Endothelial cell of umbilical vein (primary cell): ENCODE data around the gene CNNM2. TPM values are rescaled to one million over a fixed set of nuclear protein-coding genes. Genes with fewer than 3 reads are reported as not detected.

Experiments used
- Bru-seq: library from RNA; stranded (reverse); fragments of 400-500 nt; gene quantifications from one replicate; lab custom pipeline; 2021; lab: Mats Ljungman, UMichigan
- BruChase-seq, 2 experiments: library from RNA; stranded (reverse); fragments of 400-500 nt; gene quantifications; one replicate each; lab custom pipeline; 2021; lab: Mats Ljungman, UMichigan
- BruUV-seq: library from RNA; stranded (reverse); fragments of 400-500 nt; replicated peaks from 2 replicates; lab custom pipeline; 2021; lab: Mats Ljungman, UMichigan
- CTCF ChIA-PET: fragments of 300-600, 350-600 bp; sonication (Branson Sonifier 250); formaldehyde crosslinking; loops from one replicate; lab custom pipeline; 2021; ENCODE audit warnings: antibody characterized with exemption, inconsistent platforms; lab: Charles Lee
- POLR2A ChIA-PET: fragments of 300-600, 350-600 bp; sonication (Branson Sonifier 250); formaldehyde crosslinking; loops from one replicate; lab custom pipeline; 2021; ENCODE audit warnings: antibody characterized with exemption, inconsistent platforms; lab: Charles Lee
- DNase-seq: peaks from one replicate; pipeline ENCODE4 v3.0.0-alpha.2; 2011; ENCODE audit warnings: low read depth, low spot score
- FAIRE-seq: peaks from 2 replicates; lab custom pipeline; 2011; peaks lifted over from hg19 to GRCh38; lab: Jason Lieb, UNC
- H2AFZ ChIP-seq: 2 replicates; pipeline ENCODE4 v1.6.0; 2012; ENCODE audit warnings: low read depth, low read length, control low read depth, inconsistent platforms
- H3K27ac ChIP-seq: 2 replicates; pipeline ENCODE4 v1.5.1; 2011; ENCODE audit warnings: low read depth, mild to moderate bottlenecking, control low read depth, low read length, moderate library complexity; ENCODE audit not compliant: insufficient read depth
- H3K27me3 ChIP-seq, 2 experiments: 2 replicates each; pipeline versions ENCODE4 v1.6.0 to v1.6.1; 2011; ENCODE audit warnings: low read length in 2 of 2, mixed read lengths in 1 of 2; ENCODE audit not compliant: control insufficient read depth in 2 of 2, insufficient read depth in 2 of 2
- H3K36me3 ChIP-seq, 2 experiments: 2 replicates in 1 of 2; 3 replicates in 1 of 2; pipeline ENCODE4 v1.5.1; 2011; ENCODE audit warnings: low read length in 2 of 2, mild to moderate bottlenecking in 1 of 2, moderate library complexity in 1 of 2; ENCODE audit not compliant: control insufficient read depth in 2 of 2, insufficient read depth in 2 of 2; ENCODE audit errors: extremely low read depth in 1 of 2
- H3K4me1 ChIP-seq: 3 replicates; pipeline ENCODE4 v1.5.1; 2011; ENCODE audit warnings: mild to moderate bottlenecking, low read length; ENCODE audit not compliant: control insufficient read depth, insufficient read depth; ENCODE audit errors: extremely low read depth
- H3K4me2 ChIP-seq: 2 replicates; pipeline ENCODE4 v1.6.1; 2011; ENCODE audit warnings: low read length, control low read depth, mixed read lengths; ENCODE audit not compliant: insufficient read depth
- H3K4me3 ChIP-seq, 3 experiments: fragments of 200-600 bp in 1 of 3; sonication (generic), shearing (Covaris generic) in 1 of 3; replicated peaks in 1 of 3; 2 replicates each; pipeline ENCODE4 v1.5.1; 2011 to 2016; ENCODE audit warnings: control low read depth in 3 of 3, low read length in 3 of 3, mild to moderate bottlenecking in 2 of 3, inconsistent platforms in 1 of 3, low read depth in 1 of 3, moderate library complexity in 1 of 3; ENCODE audit not compliant: insufficient read depth in 1 of 3
- H3K79me2 ChIP-seq: 2 replicates; pipeline ENCODE4 v1.6.0; 2012; ENCODE audit warnings: low read length, inconsistent platforms; ENCODE audit not compliant: control insufficient read depth, insufficient read depth
- H3K9ac ChIP-seq: replicated peaks from 2 replicates; pipeline ENCODE3; 2011; ENCODE audit warnings: low read length, control low read depth; ENCODE audit not compliant: insufficient read depth; ENCODE audit errors: extremely low read depth
- H3K9me1 ChIP-seq: replicated peaks from 3 replicates; pipeline ENCODE4 v1.6.0; 2011; ENCODE audit warnings: mild to moderate bottlenecking, low read length; ENCODE audit not compliant: control insufficient read depth, insufficient read depth; ENCODE audit errors: extremely low read depth
- H3K9me3 ChIP-seq: replicated peaks from 2 replicates; pipeline ENCODE4 v1.5.1; 2012; ENCODE audit warnings: low read length, inconsistent platforms; ENCODE audit not compliant: control insufficient read depth, insufficient read depth
- H4K20me1 ChIP-seq: replicated peaks from 2 replicates; pipeline ENCODE3; 2011; ENCODE audit warnings: mild to moderate bottlenecking, low read length; ENCODE audit not compliant: control insufficient read depth, insufficient read depth; ENCODE audit errors: extremely low read depth
- CTCF ChIP-seq, 2 donors: IDR thresholded peaks; 1 replicate in 1 of 2; 2 replicates in 1 of 2; pipeline ENCODE4 v1.5.1; 2011; ENCODE audit warnings: low read length in 2 of 2, mild to moderate bottlenecking in 2 of 2, moderate library complexity in 2 of 2, control low read depth in 1 of 2, inconsistent platforms in 1 of 2, low read depth in 1 of 2; ENCODE audit not compliant: insufficient read depth in 1 of 2; ENCODE audit errors: extremely low read depth in 1 of 2
- EZH2 ChIP-seq: IDR thresholded peaks from 2 replicates; pipeline ENCODE4 v1.6.1; 2012; ENCODE audit warnings: borderline replicate concordance, low read depth, mild to moderate bottlenecking, moderate library complexity, low read length, inconsistent platforms; ENCODE audit not compliant: severe bottlenecking
- FOS ChIP-seq: IDR thresholded peaks from 2 replicates; pipeline ENCODE4 v1.6.1; 2011; ENCODE audit warnings: mild to moderate bottlenecking, low read length, moderate library complexity, borderline replicate concordance; ENCODE audit not compliant: insufficient read depth
- GATA2 ChIP-seq: IDR thresholded peaks from 2 replicates; pipeline ENCODE4 v1.7.0; 2011; ENCODE audit warnings: low read depth, mild to moderate bottlenecking, moderate library complexity, mixed read lengths, low read length; ENCODE audit not compliant: insufficient read length, insufficient read depth
- JUN ChIP-seq: IDR thresholded peaks from 2 replicates; pipeline ENCODE4 v1.6.1; 2011; ENCODE audit warnings: borderline replicate concordance, low read depth; ENCODE audit not compliant: insufficient read length, insufficient read depth
- MAX ChIP-seq: IDR thresholded peaks from 2 replicates; pipeline ENCODE4 v1.6.1; 2011; ENCODE audit not compliant: insufficient read depth, insufficient read length
- MYC ChIP-seq: IDR thresholded peaks from one replicate; pipeline ENCODE4 v1.6.1; 2011; ENCODE audit warnings: mild to moderate bottlenecking, low read depth, low read length
- POLR2A ChIP-seq: IDR thresholded peaks from 2 replicates; pipeline ENCODE4 v1.6.1; 2012; ENCODE audit warnings: low read depth, mild to moderate bottlenecking, control low read depth, low read length
- POLR2AphosphoS5 ChIP-seq: IDR thresholded peaks from 2 replicates; pipeline ENCODE4 v1.6.1; 2012; ENCODE audit warnings: low read depth, mild to moderate bottlenecking, control low read depth, low read length, moderate library complexity; ENCODE audit not compliant: insufficient read depth
- dilution Hi-C: fragments of 300-500 bp; cut with MboI; formaldehyde crosslinking; loops from one replicate; pipeline ENCODE4 v1.15.0; 2019; ENCODE audit warnings: low sequenced_read_pairs; ENCODE audit not compliant: extremely low pct_ligation_motif_present
- intact Hi-C: fragments of 100-400 bp; cut with micrococcal nuclease; formaldehyde crosslinking; loops from one replicate; pipeline ENCODE4 v1.10.0; 2022
- long read RNA-seq: library from polyadenylated mRNA; stranded (forward); transcript quantifications from one replicate; pipeline ENCODE4 v2.0.0, GENCODE V29; 2021
- polyA minus RNA-seq, 3 experiments: library from RNA; depleted of rRNA, polyadenylated mRNA; stranded (reverse); fragments of >200 nt; gene quantifications; 1 replicate in 1 of 3; 2 replicates in 2 of 3; pipeline ENCODE4 v1.2.3, GENCODE V29; 2011
- polyA plus RNA-seq, 4 experiments: library from polyadenylated mRNA; depleted of rRNA in 3 of 4; stranded (reverse) in 3 of 4; unstranded in 1 of 4; fragments of >200 nt; gene quantifications; 2 replicates each; pipeline versions ENCODE4 v1.2.1 to v1.2.3, GENCODE V29; 2011 to 2012; ENCODE audit warnings: missing spikeins in 1 of 4
- total RNA-seq: library from RNA; stranded (reverse); gene quantifications from 2 replicates; pipeline ENCODE4 v1.2.3, GENCODE V29; 2021

CNNM2 gene
- total RNA-seq = 3.0 and 3.2 TPM in 2 replicates
- 1.9 and 2.1 TPM in 2 replicates for polyA plus RNA-seq
- 1.7 and 2.1 TPM in 2 replicates for polyA plus RNA-seq (2011; cell fraction: cytosol; rRNA removed)
- polyA plus RNA-seq (2011; cell fraction: nucleus; rRNA removed) = 2.1 and 2.8 TPM in 2 replicates
- polyA plus RNA-seq (2012) = 2.5 and 2.6 TPM in 2 replicates
- polyA minus RNA-seq = 2.8 and 3.8 TPM in 2 replicates
- polyA minus RNA-seq (2011; cell fraction: cytosol; rRNA and poly(A)+ RNA removed) = 17.4 TPM
- polyA minus RNA-seq (2011; cell fraction: nucleus; rRNA and poly(A)+ RNA removed) = 3.2 and 8.0 TPM in 2 replicates
- Bru-seq, nascent RNA = percentile 39 among the genes with signal in this experiment
- percentile 42 among the genes with signal in this experiment for BruChase-seq, experiment 1, labeled RNA remaining after a 6-hour chase
- percentile 41 among the genes with signal in this experiment for BruChase-seq, experiment 2, labeled RNA remaining after a 2-hour chase
- long read RNA-seq, partial matches to known transcripts = 1 of 7 reads
- long read RNA-seq, other reads (novel, unspliced or antisense) = 4 of 7 reads

DNA sequence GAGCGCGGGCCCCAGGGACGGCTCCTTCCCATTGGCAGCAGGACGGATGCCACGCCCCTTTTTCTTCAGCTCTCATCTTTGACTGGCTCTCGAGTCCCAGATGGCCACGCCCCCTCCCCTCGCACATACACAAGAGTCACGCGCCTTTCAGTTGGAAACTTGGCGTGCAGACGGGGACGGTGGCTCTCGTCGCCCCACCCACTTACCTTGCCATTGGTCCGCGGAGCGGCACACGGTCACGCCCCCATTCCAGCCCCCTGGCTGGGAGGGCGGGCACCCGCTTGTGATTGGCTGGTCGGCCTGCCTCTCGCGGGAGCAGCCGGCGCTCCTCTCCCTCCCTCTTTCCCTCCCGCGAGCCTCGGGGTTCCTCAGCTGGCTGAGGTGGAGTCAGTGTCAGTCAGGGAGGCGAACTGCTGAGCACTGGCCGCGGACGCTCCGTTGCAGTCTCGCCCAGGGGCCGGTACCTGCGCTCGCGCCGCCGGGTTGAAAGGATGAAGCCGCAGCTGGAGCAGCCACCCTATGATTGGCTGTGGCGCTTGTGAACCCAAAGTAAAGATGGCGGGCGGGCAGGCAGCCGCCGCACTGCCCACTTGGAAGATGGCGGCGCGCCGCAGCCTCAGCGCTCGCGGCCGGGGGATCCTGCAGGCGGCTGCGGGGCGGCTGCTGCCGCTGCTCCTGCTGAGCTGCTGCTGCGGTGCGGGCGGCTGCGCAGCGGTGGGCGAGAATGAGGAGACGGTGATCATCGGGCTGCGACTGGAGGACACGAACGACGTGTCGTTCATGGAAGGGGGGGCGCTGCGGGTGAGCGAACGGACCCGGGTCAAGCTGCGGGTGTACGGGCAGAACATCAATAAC is at the start of gene CNNM2:
Gene CNNM2 (plus strand): TSS at position 333 of the 855 bp plus-strand sequence. CDS start 187 bp downstream, at position 520.
- intact Hi-C loops (loop anchor here (1.0 to 5.0 kb wide), 6 partner anchors 151 to 416 kb away; partner anchors contain the start of genes NT5C2 and WBP1L), dilution Hi-C loops (no loop called here)
- Histone ChIP-seq H3K9me1 (no peaks in the 10 kb centered on the region), H3K4me3 (peak within 1 kb of the TSS; percentile 43 to 76 (median 47)), H2AFZ (peak within 1 kb of the TSS; percentile 96), H3K79me2 (no peaks in the 10 kb centered on the region), H3K4me1 (peaks cover 10% of the 10 kb centered on the region), H3K9me3 (no peaks in the 10 kb centered on the region), H3K9ac (peak within 1 kb of the TSS; percentile 66), H4K20me1 (no peaks in the 10 kb centered on the region), H3K36me3 (no peaks in the 10 kb centered on the region), H3K27me3 (peaks cover 13 to 15% of the 10 kb centered on the region in 2 experiments), H3K27ac (peak within 1 kb of the TSS; percentile 57), H3K4me2 (peak within 1 kb of the TSS; percentile 69)
- FAIRE-seq (peak; percentile 99), DNase-seq (peak; percentile 100)
- peak; percentile 86 for TF ChIP-seq MAX
- TF ChIP-seq GATA2 = no peak
- TF ChIP-seq EZH2 = no peak
- no peak for TF ChIP-seq MYC
- peak; percentile 59 for TF ChIP-seq POLR2A
- TF ChIP-seq FOS = no peak
- no peak for TF ChIP-seq CTCF (IDR thresholded peaks at IDR 0.05; ENCODE audit: extremely low read depth in 1 of 2, insufficient read depth in 1 of 2, low read depth in 1 of 2, low read length in 2 of 2)
- TF ChIP-seq JUN = no peak
- no peak for TF ChIP-seq POLR2AphosphoS5
- POLR2A ChIA-PET = interaction anchor here (0.7 to 0.9 kb wide), 3 partner anchors 274 to 325 kb away, joined by 3 to 4 read pairs (median 4); partner anchors contain the start of gene NT5C2
- CTCF ChIA-PET = interaction anchor here (0.5 to 8.5 kb wide), 52 partner anchors 7 to 567 kb away, joined by 3 to 211 read pairs (median 4); partner anchors contain the start of genes ATP5MK, BORCS7, CYP17A1 and NT5C2
- no TSS peak for BruUV-seq
